Uterus (tissue), 2 donors: ENCODE results near the gene SEC22C.

Experiments used
- POLR2A ChIP-seq, 2 donors: fragments of 450-650 bp; IDR thresholded peaks; one replicate each; pipeline ENCODE4 v1.6.1; 2016; ENCODE audit warnings: antibody characterized with exemption in 2 of 2, mild to moderate bottlenecking in 1 of 2, moderate library complexity in 1 of 2
- TF ChIP-seq, protein P1 (sequence below), 4 experiments: fragments of 200-600 bp in 2 of 4; fragments of 450-650 bp in 2 of 4; sonication (generic) in 2 of 4; IDR thresholded peaks; one replicate each; pipeline ENCODE4 v1.5.1; 2016 to 2019; ENCODE audit warnings: antibody characterized with exemption in 4 of 4, mild to moderate bottlenecking in 2 of 4, moderate library complexity in 1 of 4

DNA sequence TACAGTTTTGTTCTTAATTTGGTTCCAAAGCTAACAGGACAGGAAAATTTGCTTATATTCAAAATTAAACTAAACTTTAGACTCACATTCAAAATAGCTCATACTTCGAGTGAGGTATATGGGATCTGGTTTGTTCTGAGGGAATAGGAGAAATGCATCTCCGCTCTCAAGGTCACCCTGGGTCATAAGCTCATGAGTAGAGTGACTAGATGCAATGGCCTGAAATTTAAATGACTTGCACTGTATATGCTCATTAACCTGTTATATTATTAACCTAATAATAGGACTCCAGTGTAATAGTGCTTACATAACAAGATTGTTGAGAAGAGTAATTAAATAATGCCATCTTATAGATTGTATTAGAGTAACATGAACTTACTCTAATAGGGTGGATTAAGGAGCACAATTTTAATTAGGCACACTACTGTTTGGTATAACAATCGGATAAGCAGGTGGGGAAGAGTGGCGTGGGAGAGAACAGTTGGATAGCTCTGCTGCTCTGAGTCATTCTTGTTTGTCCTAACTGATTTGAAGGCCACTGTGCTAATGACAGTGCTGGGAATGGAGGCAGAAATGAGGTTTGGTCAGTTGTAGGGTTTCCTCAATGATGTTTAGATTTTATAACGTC lies 23.9 kb upstream of the SEC22C start:
- TF ChIP-seq, protein P1, sequence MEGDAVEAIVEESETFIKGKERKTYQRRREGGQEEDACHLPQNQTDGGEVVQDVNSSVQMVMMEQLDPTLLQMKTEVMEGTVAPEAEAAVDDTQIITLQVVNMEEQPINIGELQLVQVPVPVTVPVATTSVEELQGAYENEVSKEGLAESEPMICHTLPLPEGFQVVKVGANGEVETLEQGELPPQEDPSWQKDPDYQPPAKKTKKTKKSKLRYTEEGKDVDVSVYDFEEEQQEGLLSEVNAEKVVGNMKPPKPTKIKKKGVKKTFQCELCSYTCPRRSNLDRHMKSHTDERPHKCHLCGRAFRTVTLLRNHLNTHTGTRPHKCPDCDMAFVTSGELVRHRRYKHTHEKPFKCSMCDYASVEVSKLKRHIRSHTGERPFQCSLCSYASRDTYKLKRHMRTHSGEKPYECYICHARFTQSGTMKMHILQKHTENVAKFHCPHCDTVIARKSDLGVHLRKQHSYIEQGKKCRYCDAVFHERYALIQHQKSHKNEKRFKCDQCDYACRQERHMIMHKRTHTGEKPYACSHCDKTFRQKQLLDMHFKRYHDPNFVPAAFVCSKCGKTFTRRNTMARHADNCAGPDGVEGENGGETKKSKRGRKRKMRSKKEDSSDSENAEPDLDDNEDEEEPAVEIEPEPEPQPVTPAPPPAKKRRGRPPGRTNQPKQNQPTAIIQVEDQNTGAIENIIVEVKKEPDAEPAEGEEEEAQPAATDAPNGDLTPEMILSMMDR (IDR thresholded peaks at IDR 0.05), result no peak
- no peak for TF ChIP-seq POLR2A (IDR thresholded peaks at IDR 0.05)
